Mucosa of descending colon (tissue), 3 donors: Measurements from ENCODE around the gene SETD4. TPM values are rescaled to one million over a fixed set of nuclear protein-coding genes. Genes with fewer than 3 reads are reported as not detected.

Experiments used
- ATAC-seq: fragments of 200-7000 bp; cut with Tn5 transposase; one replicate; pipeline ENCODE4 v1.9.1; 2020; ENCODE audit warnings: mild to moderate bottlenecking, moderate library complexity
- DNase-seq, 3 donors: peaks; one replicate each; pipeline ENCODE4 v3.0.0-alpha.2; 2020
- H3K36me3 ChIP-seq: fragments of 200-600 bp; one replicate; pipeline ENCODE4 v1.8.0; 2021; ENCODE audit warnings: low read depth, mild to moderate bottlenecking
- H3K4me1 ChIP-seq: fragments of 200-600 bp; one replicate; pipeline ENCODE4 v1.8.0; 2021; ENCODE audit warnings: low read depth, mild to moderate bottlenecking
- H3K4me3 ChIP-seq: fragments of 200-600 bp; one replicate; pipeline ENCODE4 v1.8.0; 2021; ENCODE audit warnings: mild to moderate bottlenecking
- H3K9me3 ChIP-seq: fragments of 200-600 bp; one replicate; pipeline ENCODE4 v1.8.0; 2021; ENCODE audit warnings: mild to moderate bottlenecking
- intact Hi-C, 2 donors: fragments of 100-400 bp; cut with DNase I in 1 of 2; cut with micrococcal nuclease in 1 of 2; formaldehyde crosslinking; loops; one replicate each; pipeline versions ENCODE4 v1.11.0 to v1.11.1; 2022; cut with DNase I, micrococcal nuclease
- total RNA-seq, 3 donors: library from RNA; stranded (reverse); fragmentation: NEBNext Ultra II Directional in 2 of 3; extraction: Animal tissue kit (Norgen Biotek cat#: 25700) in 2 of 3; gene quantifications; one replicate each; pipeline versions ENCODE4 v1.2.1 to v1.2.4, GENCODE V29; 2021 to 2023
- TF ChIP-seq, protein P1 (sequence below): fragments of 200-600 bp; IDR thresholded peaks from one replicate; pipeline ENCODE4 v1.8.0; 2022; ENCODE audit warnings: antibody characterized with exemption, mild to moderate bottlenecking
- donor health status: DM: no; HTN: no; CAD: no; lungs with moderate emphysema.
- donor health status: DM: no; HTN: no; CAD: no.
- donor health status: DM: no; HTN: yes; CAD: no.

Gene SETD4
- total RNA-seq, 3 donors from 2014 or later: 18.9 to 25.7 (median 21.7) TPM

DNA sequence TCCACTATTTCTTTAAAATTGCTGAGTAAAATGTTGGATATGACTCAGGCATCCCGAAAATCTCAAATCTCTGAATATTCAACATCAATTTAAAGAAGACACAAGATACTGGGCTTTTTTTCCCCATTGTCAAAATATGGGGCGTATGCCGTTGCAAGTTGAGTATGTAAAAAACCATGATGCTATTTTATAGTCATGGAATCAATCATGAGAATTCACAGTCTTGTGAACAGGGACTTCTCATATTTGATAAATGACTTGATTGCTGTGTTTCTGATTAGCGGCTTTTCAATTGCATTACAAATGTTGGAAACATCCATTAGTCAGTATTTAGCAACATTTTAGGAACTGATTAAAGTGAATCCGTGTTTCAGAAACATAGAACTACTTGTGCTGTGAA, 45.3 kb downstream of the SETD4 start:
- no peaks in the 10 kb centered on the region for H3K9me3 ChIP-seq
- no peaks in the 10 kb centered on the region for H3K36me3 ChIP-seq
- no peak for ATAC-seq
- no peak for DNase-seq
- H3K4me3 ChIP-seq: no peak overlapping the region
- TF ChIP-seq, protein P1, sequence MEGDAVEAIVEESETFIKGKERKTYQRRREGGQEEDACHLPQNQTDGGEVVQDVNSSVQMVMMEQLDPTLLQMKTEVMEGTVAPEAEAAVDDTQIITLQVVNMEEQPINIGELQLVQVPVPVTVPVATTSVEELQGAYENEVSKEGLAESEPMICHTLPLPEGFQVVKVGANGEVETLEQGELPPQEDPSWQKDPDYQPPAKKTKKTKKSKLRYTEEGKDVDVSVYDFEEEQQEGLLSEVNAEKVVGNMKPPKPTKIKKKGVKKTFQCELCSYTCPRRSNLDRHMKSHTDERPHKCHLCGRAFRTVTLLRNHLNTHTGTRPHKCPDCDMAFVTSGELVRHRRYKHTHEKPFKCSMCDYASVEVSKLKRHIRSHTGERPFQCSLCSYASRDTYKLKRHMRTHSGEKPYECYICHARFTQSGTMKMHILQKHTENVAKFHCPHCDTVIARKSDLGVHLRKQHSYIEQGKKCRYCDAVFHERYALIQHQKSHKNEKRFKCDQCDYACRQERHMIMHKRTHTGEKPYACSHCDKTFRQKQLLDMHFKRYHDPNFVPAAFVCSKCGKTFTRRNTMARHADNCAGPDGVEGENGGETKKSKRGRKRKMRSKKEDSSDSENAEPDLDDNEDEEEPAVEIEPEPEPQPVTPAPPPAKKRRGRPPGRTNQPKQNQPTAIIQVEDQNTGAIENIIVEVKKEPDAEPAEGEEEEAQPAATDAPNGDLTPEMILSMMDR: no peak
- intact Hi-C loops: no loop called here
- H3K4me1 ChIP-seq: no peaks in the 10 kb centered on the region

DNA sequence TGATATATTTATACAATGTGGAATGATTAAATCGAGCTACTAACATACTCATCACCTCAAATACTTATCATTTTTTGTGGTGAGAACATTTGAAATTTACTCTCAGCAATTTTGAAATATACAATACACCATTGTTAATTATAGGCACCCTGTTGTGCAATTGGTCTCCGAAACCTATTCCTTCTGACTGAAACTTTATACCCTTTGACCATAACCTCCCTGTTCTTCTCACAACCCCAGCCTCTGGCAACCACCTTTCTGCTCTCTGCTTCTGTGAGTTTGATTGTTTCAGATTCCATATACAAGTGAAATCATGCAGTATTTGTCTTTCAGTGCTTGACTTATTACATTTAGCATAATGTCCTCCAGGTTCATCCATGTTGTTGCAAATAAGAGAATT, 49.5 kb downstream of the SETD4 start:
- Histone ChIP-seq H3K4me3 (no peak overlapping the region), H3K9me3 (no peaks in the 10 kb centered on the region), H3K4me1 (no peaks in the 10 kb centered on the region), H3K36me3 (no peaks in the 10 kb centered on the region)
- TF ChIP-seq, protein P1: no peak
- ATAC-seq: no peak
- DNase-seq: no peak
- intact Hi-C loops: no loop called here

DNA sequence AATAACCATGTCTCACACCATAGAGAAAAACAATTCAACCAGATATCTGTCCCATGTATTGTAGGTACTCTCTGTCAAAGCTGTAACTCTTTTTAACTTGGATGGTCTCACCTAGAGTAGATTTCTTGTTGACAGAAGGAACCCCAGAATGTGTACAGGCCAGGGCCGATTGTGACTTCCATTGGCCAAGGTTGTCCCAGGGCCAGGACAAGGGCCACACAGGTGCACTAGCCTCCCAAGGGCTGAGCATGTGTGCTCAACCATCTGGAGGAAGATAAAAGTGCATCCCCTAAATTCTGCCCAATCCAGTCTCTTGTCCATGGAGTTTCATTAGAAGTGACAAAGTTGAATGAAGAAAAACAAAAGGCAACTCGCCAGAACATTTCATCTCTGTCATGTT, 51.8 kb downstream of the SETD4 start:
- ATAC-seq: no peak
- TF ChIP-seq, protein P1: no peak
- intact Hi-C loops: no loop called here
- H3K36me3 ChIP-seq: no peaks in the 10 kb centered on the region
- no peaks in the 10 kb centered on the region for H3K4me1 ChIP-seq
- H3K4me3 ChIP-seq: no peak overlapping the region
- no peaks in the 10 kb centered on the region for H3K9me3 ChIP-seq
- DNase-seq: no peak

DNA sequence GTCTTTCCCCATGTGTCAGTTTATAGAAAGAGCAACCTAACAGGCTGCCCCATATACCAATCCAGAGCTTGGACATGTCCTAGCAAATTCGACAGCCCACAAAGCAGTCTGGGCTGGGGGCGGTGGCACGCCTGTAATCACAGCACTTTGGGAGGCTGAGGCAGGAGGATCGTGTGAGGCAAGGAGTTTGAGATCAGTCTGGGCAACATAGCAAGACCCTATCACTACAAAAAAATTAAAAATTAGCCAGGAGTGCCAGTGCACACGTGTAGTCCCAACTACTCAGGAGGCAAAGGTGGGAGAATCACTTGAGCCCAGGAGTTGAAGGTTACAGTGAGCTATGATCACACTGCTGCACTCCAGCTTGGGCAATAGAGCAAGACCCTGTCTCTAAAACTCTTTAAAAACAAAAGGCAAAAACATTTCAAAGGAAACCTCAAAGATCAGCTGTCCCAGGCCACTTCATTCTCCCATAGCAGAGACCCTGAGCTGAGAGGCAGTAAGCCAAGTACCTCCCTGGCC, 54.4 kb downstream of the SETD4 start:
- no peak overlapping the region for H3K4me3 ChIP-seq
- ATAC-seq: no peak

DNA sequence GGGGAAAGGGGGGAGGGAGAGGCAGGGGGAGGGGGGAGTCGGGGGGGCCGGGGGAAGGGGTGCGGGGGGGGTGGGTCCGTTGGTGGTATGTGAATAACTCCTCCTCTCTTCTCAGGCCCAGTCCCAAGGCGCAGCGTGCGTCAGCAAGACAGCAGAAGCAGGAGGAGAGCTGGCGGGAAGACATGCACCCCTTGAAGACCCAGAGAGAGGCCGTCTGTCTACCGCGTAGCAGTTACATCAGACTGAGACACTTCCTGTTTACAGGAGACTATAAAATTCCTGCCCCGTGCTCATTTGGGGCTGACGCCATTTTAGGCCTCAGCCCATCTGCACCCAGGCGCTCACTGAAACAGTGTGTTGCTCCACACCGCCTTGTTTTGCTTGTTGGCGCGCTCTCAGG, 55.3 kb downstream of the SETD4 start:
- Histone ChIP-seq H3K4me3 (no peak overlapping the region), H3K36me3 (no peaks in the 10 kb centered on the region), H3K9me3 (no peaks in the 10 kb centered on the region), H3K4me1 (no peaks in the 10 kb centered on the region)
- TF ChIP-seq, protein P1: no peak
- DNase-seq: peak in 2 of 3 donors; percentile 10 to 47
- ATAC-seq: no peak
- intact Hi-C loops: no loop called here

More for the DNA sequence above, 54.4 kb downstream of the SETD4 start:
- Histone ChIP-seq H3K4me1 (no peaks in the 10 kb centered on the region), H3K36me3 (no peaks in the 10 kb centered on the region), H3K9me3 (no peaks in the 10 kb centered on the region)
- intact Hi-C loops: no loop called here
- DNase-seq: no peak
- TF ChIP-seq, protein P1: no peak

DNA sequence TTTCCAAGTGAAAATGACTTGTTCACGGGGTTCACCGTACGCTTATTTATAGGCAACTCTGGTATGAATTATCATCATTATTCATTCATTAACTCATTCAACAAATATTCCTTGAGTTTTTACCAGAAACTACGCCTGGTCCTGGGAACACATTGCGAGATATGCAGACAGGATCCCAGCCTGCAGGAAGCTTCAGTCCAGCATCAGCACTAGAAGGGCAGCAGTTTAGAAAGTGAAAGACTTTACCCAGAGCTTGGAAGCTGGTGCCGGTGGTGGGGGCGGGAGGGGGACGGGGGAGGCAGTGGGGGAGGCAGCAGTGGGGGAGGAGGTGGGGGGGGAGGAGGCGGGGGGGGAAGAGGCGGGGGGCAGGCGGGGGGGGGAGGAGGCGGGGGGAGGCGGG, 55.9 kb downstream of the SETD4 start:
- Histone ChIP-seq H3K9me3 (no peaks in the 10 kb centered on the region), H3K4me3 (no peak overlapping the region), H3K4me1 (no peaks in the 10 kb centered on the region), H3K36me3 (no peaks in the 10 kb centered on the region)
- ATAC-seq: no peak
- TF ChIP-seq, protein P1: no peak
- no peak for DNase-seq
- intact Hi-C loops: no loop called here
